Measurements from ENCODE around the gene GPR32. TPM values are rescaled to one million over a fixed set of nuclear protein-coding genes. Genes with fewer than 3 reads are reported as not detected.

Gene GPR32
- total and polyA plus RNA-seq, 2 of the 8 experiments (the other 6 are each of a cell fraction or from before 2014, with no cell fraction given) = not detected

GRCh38 chr19:50736338-50736737, 33.9 kb upstream of the GPR32 start:
- Histone ChIP-seq H3K4me2 (ENCODE audit: insufficient read depth in 1 of 2, low read depth in 2 of 2, low read length in 2 of 2) (no peak overlapping the region), H3K4me3 (ENCODE audit: extremely low read depth in 1 of 4, insufficient read depth in 2 of 4, low read depth in 3 of 4, low read length in 4 of 4) (no peak overlapping the region), H4K8ac (ENCODE audit: extremely low read depth, insufficient read depth, low read length) (no peak overlapping the region), H2BK120ac (replicated peaks; ENCODE audit: low read depth, low read length) (no peak overlapping the region), H3K9ac (replicated peaks in 1 of 4; ENCODE audit: extremely low read depth in 1 of 4, low read depth in 3 of 4, low read length in 3 of 4) (no peak overlapping the region), H3K4ac (replicated peaks; ENCODE audit: insufficient read length, low read depth, low read length) (no peak overlapping the region), H4K91ac (replicated peaks; ENCODE audit: insufficient read length, low read length) (no peak overlapping the region), H3K23me2 (ENCODE audit: low read depth, low read length) (no peaks in the 10 kb centered on the region), H3K36me3 (ENCODE audit: control insufficient read depth in 2 of 4, insufficient read depth in 4 of 4, low read length in 3 of 4) (no peaks in the 10 kb centered on the region), H3K23ac (ENCODE audit: insufficient read length) (no peak overlapping the region), H3K4me1 (replicated peaks in 1 of 4; ENCODE audit: control insufficient read depth in 3 of 4, insufficient read depth in 4 of 4, low read length in 3 of 4) (peaks cover 0 to 4% (median 0%) of the 10 kb centered on the region in 4 experiments; a peak in 1 of 7 replicates), H3K79me2 (ENCODE audit: control insufficient read depth in 1 of 2, insufficient read depth in 2 of 2, low read length in 2 of 2) (no peaks in the 10 kb centered on the region), H3K27ac (ENCODE audit: low read depth, low read length) (no peak overlapping the region), H2AK5ac (ENCODE audit: low read depth, low read length) (no peak overlapping the region), H4K5ac (ENCODE audit: insufficient read length, low read depth, low read length) (no peak overlapping the region), H2BK20ac (ENCODE audit: low read length) (no peak overlapping the region), H3K14ac (ENCODE audit: insufficient read length) (no peak overlapping the region), H3K56ac (replicated peaks; ENCODE audit: insufficient read length, low read depth, low read length) (no peak overlapping the region), H2BK5ac (ENCODE audit: low read depth, low read length) (no peak overlapping the region), H2BK12ac (ENCODE audit: low read depth, low read length) (no peak overlapping the region), H4K20me1 (replicated peaks in 1 of 2; ENCODE audit: control insufficient read depth in 1 of 2, insufficient read depth in 2 of 2, low read length in 2 of 2) (peaks cover 0 to 2% of the 10 kb centered on the region in 2 experiments), H2AFZ (ENCODE audit: low read length) (no peak overlapping the region), H3K79me1 (ENCODE audit: low read depth, low read length) (no peaks in the 10 kb centered on the region), H3K9me3 (ENCODE audit: insufficient read depth in 2 of 2, low read depth in 1 of 2, low read length in 1 of 2) (no peaks in the 10 kb centered on the region), H2BK15ac (ENCODE audit: low read length) (no peak overlapping the region), H3K27me3 (replicated peaks in 1 of 4; ENCODE audit: control insufficient read depth in 3 of 4, extremely low read depth in 1 of 4, insufficient read depth in 3 of 4, low read length in 3 of 4) (peaks cover 0 to under 1% (median 0%) of the 10 kb centered on the region in 4 experiments; a peak in 1 of 7 replicates), H3K18ac (ENCODE audit: extremely low read depth, low read length) (no peak overlapping the region)
- CTCF ChIA-PET (ENCODE audit: partially characterized antibody) = interaction anchor here (1.0 to 1.7 kb wide), 2 partner anchors 12 to 25 kb away, joined by 3 to 4 read pairs; no protein-coding TSS in a partner anchor
- TF ChIP-seq CTBP2 (IDR thresholded peaks at IDR 0.05; ENCODE audit: borderline replicate concordance, insufficient read depth, insufficient read length, low read length) (no peak), YY1 (IDR thresholded peaks at IDR 0.05; ENCODE audit: low read depth, low read length) (no peak), EP300 (IDR thresholded peaks at IDR 0.05; ENCODE audit: borderline replicate concordance in 1 of 2, low read depth in 2 of 2, low read length in 2 of 2) (no peak), TEAD4 (IDR thresholded peaks at IDR 0.05; ENCODE audit: low read depth, low read length) (no peak), GTF2F1 (IDR thresholded peaks at IDR 0.05; ENCODE audit: borderline replicate concordance, low read depth, low read length) (no peak), HDAC6 (IDR thresholded peaks at IDR 0.05; ENCODE audit: low read depth, low read length) (no peak), TBP (IDR thresholded peaks at IDR 0.05; ENCODE audit: low read depth, low read length) (no peak)
- FAIRE-seq (no peak), DNase-seq (ENCODE audit: low read depth in 1 of 2, low spot score in 2 of 2) (no peak)
- 87% methylated on average over 5 of the region's 5 CpGs; no CpG with 5 or more reads in 1 of the 2 experiments for WGBS, 2 experiments (ENCODE audit: extremely low coverage in 1 of 2, insufficient coverage in 1 of 2, insufficient read length in 1 of 2, insufficient replicate concordance in 2 of 2, low coverage in 1 of 2, low lambda C conversion rate in 2 of 2, missing lambda C conversion rate in 1 of 2)
- POLR2A ChIA-PET (ENCODE audit: partially characterized antibody) = no interaction called here
